Measurements from ENCODE around the gene SS18.
"Not testable (repeated sequence)": the region's sequence is repeated elsewhere in the genome, so short reads cannot be mapped to it uniquely, and the experiment has no call there.

Gene SS18

GRCh38 chr18:26090130-26091046, at the start of gene SS18:
SS18 (minus strand) TSS chr18:26090613; CDS start chr18:26090569, 44 bp downstream.
- peak; percentile 96 for DNase-seq

GRCh38 chr18:26135548-26135947, 45.1 kb upstream of the SS18 start:
- no peak for DNase-seq

GRCh38 chr18:26134107-26134506, 43.7 kb upstream of the SS18 start:
- DNase-seq: no peak

GRCh38 chr18:26133652-26134051, 43.2 kb upstream of the SS18 start, which contains the start of gene PSMA8:
PSMA8 (plus strand) TSS chr18:26133869; CDS start chr18:26133966, 97 bp downstream.
- DNase-seq: peak; percentile 6

GRCh38 chr18:26128192-26128591, 37.8 kb upstream of the SS18 start:
- not testable (repeated sequence) for DNase-seq

GRCh38 chr18:26127786-26128185, 37.4 kb upstream of the SS18 start:
- DNase-seq: no peak

- not testable (repeated sequence) for DNase-seq
Measured at GRCh38 chr18:26121994-26122393, 31.6 kb upstream of the SS18 start.

GRCh38 chr18:26121476-26121875, 31.1 kb upstream of the SS18 start:
- DNase-seq: no peak

- no peak for DNase-seq
Measured at GRCh38 chr18:26119246-26119645, 28.8 kb upstream of the SS18 start.

GRCh38 chr18:26104035-26104434, 13.6 kb upstream of the SS18 start:
- no peak for DNase-seq

GRCh38 chr18:26103579-26103978, 13.2 kb upstream of the SS18 start:
- no peak for DNase-seq

- no peak for DNase-seq
Measured at GRCh38 chr18:26097563-26097962, 7.2 kb upstream of the SS18 start.

- DNase-seq: no peak
Measured at GRCh38 chr18:26096852-26097251, 6.4 kb upstream of the SS18 start.

GRCh38 chr18:26091047-26091630, 726 bp upstream of the SS18 start:
- DNase-seq: peak; percentile 95

- DNase-seq: no peak
Measured at GRCh38 chr18:26089293-26090129, 902 bp downstream of the SS18 start.

GRCh38 chr18:26088487-26088886, 1.9 kb downstream of the SS18 start:
- no peak for DNase-seq

GRCh38 chr18:26086959-26087358, 3.5 kb downstream of the SS18 start:
- DNase-seq: no peak

GRCh38 chr18:26085056-26085455, 5.4 kb downstream of the SS18 start:
- no peak for DNase-seq

GRCh38 chr18:26083099-26083498, 7.3 kb downstream of the SS18 start:
- no peak for DNase-seq

- DNase-seq: no peak
Measured at GRCh38 chr18:26082475-26082874, 7.9 kb downstream of the SS18 start.

GRCh38 chr18:26074246-26074645, 16.2 kb downstream of the SS18 start:
- DNase-seq: no peak

- no peak for DNase-seq
Measured at GRCh38 chr18:26073758-26074157, 16.7 kb downstream of the SS18 start.

- no peak for DNase-seq
Measured at GRCh38 chr18:26071725-26072124, 18.7 kb downstream of the SS18 start.

Measured in retina (tissue), 1 donor.